GM19452 (cell line): ENCODE measurements around the gene FOXO6.

Experiments
- ATAC-seq: cut with Tn5 transposase; IDR thresholded peaks from one replicate; pipeline ENCODE4 v1.9.1; 2021; ENCODE audit not compliant: unreplicated experiment

Gene FOXO6

DNA sequence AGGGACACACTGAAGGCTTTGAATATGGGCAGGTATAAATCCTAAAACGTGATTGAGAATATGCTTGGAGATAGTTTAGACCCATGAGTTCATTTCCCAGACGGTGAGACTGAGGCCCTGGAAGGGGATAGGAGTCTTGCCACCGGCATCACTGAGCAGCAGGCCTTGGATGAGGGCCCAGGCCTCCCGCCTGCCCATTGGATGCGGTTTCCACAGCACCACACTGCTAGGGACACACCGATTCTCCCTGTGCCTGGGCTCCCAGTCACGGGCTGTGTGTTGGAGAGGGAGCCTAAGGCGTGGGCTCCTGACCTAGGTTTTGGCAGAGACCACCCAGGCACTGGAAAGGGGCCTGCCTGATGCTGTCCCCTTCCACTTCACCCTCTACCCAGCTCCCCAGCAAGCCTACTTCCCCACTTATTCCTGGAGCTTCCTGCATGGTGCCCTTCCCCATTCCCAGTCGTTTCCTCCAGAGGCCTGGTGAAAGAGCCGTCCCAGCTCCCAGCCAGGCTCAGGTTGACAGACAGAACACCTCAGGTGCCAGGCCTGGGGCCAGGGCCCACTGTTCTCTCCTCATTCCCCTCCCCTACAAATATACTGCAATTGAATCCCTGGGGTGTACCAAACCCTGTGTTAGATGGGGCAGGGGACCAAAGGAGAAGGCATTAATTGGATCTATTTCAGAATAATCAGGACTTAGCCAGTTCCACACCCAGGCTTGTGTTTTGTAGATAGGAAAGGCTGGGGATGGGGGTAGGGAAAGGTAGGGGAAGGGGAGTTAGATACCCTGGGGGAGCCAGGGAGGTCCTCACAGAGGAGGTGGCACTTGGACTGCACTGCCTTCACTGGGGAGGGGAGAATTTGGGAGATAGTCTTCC is 3.4 kb downstream of the FOXO6 start:
- ATAC-seq = no peak

DNA sequence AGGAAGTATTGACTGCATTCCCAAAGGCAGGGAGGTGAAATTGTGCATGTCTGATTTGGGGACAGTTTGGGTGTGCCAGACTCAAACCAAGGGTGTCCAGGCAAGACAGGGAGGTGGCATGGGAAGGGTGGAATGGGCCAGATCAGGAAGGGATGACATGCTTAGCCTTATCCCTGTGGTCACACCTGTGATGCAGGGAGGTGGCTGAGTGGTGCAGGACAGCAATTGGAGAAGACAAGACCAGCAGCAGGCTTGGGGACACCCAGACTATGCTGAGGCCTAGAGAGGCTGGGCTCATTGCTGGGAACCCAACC is 4.0 kb downstream of the FOXO6 start:
- no peak for ATAC-seq

DNA sequence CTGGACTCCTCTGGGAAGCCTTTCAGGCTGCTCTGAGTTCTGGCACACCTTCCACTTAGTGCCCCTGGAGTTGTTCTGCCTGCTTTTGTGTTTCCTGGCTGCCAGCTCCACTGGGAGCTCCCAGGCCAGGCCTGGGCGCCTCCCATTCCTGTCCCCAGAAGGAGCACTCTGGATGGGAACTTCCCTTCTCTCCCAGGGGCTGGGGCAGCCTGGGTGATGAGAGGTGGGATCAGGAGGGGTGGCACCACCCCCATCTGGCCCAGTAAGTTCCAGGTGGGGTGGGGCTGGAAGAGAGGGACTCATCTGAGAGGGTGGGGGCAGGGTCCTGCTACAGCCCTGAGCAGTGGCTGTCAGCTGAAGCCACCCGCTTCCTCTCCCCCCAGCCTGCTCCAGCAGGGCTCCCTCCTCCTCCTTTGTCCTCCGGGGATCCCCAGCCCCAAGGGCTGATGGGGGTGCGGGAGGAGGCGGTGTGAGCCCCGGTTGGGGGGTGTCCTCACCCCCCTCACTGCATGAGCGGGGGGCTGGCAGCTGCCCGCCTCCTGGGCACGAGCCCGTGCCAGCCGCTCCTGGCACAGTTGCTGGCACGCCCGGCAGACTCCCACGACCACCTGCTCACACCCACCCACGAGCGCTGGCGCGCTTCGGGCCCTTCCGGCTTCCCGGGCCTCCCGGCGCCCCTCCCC is 4.7 kb downstream of the FOXO6 start:
- ATAC-seq = no peak

DNA sequence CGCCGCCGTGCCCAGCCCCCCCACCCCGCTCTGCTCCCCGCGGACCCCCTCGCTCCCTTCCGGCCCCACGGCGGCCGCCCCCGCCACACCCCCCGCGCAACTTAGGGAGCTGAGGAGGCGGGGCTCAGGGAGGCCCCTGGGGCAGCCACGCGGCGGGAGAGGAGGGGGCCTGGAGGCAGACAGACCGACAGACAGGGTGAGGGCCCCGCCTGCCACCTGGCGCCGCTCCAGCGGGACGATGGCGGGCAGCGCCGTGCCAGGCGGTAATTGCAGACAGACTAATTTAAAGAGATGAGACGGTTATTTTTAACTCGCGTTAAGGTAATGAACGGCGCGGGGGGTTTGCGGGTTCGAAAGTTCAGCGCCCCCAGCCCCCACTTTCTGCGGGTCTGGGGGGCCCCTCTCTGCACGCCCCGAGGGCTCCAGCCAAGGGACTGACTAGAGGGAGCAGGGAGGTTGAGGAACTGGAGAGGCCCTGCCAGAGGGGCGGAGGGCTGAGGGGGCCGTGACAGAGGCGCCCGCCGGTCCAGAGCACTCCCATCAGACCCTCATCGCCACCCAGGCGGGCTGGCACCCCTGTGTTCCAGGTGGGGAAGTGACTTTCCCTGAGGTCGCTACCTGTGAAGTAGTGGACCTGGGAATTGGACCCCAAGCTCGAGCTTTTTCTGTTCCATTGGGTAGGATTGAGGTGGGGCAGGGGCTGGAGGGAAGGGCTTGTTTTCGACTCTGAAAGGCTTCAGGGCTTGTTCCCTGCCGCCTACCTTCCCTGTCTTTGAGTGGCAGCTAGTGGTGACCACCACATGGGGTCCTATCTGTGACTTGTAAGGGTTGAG is 5.4 kb downstream of the FOXO6 start:
- no peak for ATAC-seq

DNA sequence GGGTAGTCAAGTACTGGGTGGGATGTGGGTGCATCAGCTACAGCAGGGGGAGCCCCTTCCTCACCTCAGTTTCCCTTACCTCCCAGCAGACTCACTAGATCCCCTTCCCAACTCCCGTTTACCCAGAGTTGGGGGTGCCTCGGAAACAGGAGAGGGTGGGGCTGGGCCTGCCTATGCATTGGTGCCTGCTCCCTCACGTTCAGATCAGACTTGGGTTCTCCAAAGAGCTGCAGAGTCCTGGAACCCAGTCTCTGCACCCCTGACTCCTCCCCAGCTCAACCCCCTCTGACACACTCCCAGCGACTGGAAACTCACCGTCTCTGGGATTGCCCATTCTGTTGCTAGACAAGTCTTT is 6.0 kb downstream of the FOXO6 start:
- ATAC-seq = no peak

DNA sequence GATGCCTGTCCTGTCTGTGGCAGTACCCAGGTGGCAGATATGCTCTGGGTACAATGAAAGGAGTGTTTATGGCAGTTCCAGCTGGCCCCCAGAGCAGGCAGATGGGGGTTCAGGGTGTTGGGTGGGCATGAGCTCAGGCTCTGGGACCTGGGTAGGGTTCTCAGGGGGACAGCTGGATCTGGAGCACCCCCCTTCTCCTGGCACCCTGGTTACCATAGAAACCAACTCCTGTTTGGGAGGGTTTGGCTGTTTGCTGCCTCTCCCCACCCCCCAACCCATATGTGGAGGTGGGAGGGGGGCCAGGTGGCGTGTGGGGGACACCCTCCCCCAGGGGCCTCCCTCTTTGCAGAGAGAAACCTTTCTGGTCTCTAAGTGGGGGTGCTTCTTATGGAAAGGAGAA is 7.1 kb downstream of the FOXO6 start:
- ATAC-seq = no peak

DNA sequence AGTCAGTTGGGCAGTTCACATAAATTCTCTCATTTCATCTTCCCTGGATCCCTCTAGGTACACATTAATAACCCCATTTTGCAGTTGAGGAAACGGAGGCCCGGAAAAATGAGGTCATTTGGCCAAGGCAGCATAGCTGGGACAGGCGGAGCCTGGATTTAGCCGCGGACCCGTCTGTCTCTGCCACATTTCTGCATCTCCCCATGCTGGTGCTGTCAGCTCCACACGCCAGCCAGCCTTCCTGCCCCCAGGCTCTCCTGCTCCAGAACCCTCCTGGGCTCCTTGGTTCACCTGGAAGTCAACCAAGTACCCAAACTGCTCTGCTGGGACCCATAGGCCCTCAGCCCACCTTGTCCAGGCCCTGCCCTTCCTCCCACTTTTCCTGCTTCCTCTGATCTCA is 7.6 kb downstream of the FOXO6 start:
- ATAC-seq = no peak

DNA sequence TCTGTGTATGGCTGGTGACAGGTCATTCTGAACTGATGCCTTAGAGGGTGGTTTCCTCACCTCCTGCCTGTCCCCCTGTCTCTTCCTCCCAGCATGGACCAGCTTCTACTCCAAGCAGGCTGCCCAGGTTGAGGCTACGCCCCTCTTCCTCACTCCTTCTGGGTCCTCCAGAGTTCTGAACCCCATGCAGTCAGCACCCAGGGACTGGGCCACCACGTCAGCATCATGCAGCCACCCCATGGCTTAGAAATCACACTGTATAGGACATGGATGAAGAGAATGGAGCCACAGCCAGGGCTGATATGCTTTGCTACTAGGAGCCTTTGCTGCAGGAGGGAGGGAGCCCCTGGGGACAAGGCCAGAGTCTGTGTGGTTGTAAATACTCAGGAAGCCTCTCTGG is 8.3 kb downstream of the FOXO6 start:
- ATAC-seq = no peak

DNA sequence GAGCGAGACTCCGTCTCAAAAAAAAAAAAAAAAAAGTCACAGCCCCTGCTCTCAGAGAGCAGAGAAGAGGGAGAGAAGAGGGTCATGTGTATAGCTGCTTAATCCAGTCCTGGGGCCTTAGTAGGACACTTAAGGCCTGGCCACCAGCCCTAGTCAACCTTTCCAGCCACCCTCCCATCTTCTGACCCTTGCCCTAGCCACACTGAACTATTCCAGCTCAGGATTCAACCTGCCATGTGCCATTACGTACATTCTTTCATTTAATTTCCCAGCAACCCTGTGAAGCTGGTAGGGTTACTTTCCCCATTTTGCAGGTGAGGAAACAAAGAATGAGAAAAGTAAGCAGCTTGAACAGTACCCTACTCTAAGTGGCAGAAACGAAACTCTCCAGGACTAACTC is 9.0 kb downstream of the FOXO6 start:
- no peak for ATAC-seq

DNA sequence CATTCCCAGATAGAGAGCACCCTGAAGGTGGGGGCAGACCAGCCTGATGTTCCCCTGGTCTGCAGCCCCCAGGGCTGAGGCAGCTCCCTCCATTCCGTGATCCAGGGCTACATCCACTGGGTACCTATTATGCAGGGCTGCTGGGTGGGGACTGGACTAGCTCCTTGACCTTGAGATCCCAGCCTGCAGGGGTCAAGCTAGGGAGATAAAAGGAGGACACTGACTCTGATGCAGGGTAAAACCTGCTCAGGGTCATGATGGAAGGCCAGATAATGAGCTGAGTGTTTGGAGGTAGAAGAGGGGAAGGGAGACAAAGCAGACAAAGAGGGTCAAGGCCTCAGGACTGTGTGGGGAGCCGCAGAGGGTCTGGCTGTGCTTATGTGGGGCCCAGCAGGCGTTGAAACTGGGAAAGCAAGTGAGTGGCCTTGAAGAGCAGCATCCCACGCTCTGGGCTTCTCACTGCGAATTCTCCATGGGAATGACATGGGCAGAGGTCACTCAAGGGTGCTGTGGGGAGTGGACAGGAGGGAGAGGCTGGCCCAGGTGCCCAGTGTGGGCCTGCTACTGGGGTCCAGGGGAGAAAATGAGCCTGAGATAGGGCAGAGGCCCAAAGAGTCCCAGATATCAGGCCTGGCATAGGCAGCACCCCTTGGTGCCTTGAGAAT is 9.7 kb downstream of the FOXO6 start:
- ATAC-seq = no peak

DNA sequence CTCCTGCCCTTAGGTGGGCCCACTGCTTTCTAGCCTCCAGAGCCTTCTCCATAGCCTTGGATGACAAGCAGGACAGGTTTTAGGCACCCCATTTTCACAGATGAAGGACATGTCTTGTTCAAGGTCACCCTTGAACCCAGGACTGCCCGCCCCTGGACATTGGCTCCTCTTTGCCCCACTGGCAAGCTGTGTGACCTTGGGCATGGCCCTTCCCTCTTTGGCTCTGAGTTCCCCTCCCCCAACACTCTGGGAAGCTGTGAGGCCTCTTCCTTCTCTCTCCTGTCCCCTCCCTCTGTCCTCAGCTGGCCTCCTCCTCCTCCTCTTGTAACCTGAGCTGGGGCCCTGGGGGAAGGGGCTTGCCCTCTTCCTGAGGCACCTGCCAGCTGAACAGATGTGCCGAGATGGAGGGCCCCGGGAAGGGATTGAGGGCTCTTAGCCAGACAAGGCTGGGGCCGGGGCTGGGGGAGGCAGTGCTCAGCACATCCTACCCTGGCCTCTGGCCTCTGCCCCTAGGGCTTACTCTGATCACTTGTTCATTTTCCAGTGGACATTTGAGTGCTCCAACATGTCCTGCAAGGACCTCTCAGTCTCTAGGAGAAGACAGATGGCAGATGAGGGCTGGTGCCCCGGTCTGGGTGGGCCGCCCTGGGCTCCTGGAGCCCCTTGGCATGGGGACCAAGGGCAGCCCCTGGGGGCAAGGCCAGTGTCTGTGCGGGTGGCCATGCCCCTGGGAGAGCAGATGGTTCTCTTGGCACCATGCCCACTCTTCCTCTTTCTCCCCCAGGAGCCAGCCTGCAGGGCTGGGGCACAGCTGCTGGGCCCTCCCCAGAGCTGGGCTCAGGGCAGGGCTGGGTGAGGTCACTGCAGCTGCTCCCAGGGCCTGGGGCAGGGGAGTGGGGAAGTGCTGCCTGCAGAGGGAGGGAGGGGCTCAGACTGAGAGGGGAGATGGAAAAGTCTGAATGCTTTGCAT is 10.7 kb downstream of the FOXO6 start:
- no peak for ATAC-seq

DNA sequence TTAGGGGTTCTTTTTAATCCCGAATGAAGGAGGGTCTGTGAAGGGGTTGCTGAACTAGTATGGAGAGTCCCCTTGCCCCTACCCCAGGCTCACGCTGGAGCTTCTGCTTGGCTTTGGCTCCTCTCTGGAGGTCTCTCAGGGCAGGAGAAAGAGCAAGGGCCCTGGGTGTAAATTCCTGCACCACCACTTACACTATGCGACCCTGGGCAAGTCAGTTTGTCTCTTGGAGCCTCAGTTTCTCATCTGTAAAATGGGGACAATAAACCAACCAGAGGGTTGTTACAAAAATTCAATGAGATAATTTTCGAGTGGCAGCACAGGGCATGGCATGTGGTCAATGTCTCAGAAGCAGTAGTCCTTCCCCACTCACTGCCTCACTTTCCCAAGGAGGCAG is 11.4 kb downstream of the FOXO6 start:
- no peak for ATAC-seq

DNA sequence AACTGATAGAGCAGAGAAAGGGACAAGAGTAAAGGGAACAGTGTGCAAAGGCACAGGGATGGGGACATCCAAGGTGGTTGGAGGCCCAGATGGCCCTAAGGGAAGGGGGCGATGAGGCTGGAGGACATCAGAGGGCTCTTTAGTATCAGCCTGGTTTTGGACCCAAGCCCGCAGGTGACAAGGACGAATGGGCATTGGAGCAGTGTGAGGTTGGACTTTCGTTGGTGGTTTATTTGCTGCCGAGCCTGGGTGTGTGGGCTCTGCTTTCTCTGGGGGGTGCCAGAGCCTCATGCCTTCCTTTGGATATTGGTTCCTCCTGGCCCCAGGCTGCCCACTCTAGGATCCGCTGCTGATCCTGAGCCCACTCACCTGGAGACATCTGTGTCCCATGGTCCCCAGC is 12.1 kb downstream of the FOXO6 start:
- ATAC-seq = no peak

DNA sequence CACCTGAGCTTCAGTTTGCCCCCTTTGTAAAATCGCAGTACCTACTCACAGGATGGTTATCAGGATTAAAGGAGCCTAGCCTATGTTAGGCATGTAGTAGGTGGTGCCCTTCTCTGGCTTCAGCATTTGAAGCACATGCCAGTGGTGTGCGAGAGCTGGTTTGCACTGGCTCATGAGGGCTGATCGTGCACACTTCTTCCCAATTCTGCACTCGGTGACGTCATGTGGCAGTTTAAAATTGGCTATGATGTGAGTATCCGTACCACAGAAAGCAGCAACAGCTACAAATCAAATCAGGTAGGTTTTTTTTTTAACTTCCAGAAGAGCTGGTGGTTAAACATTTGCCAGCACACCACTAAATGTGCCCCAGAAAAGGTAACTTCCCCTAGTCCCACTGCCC is 13.5 kb downstream of the FOXO6 start:
- no peak for ATAC-seq

DNA sequence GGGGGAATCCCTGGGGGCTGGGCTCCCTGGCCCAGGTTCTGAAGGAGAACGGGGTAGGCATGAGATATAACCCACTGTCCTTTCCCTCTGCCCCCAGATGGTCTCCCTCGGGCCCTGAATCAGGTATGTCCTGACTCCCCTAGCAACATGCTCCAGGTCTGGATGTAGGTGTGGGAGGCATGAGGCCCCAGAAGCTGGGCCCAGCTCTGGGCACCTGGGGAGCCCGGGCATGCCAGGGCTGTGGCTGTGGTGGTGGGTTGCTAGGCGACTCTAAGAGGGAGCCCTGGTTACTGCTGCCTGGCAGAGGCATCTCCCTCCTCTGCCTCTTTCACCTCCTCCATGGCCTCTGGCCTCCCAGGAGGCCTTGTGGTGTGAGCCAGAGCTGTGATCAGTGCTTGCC is 16.2 kb downstream of the FOXO6 start:
- no peak for ATAC-seq

DNA sequence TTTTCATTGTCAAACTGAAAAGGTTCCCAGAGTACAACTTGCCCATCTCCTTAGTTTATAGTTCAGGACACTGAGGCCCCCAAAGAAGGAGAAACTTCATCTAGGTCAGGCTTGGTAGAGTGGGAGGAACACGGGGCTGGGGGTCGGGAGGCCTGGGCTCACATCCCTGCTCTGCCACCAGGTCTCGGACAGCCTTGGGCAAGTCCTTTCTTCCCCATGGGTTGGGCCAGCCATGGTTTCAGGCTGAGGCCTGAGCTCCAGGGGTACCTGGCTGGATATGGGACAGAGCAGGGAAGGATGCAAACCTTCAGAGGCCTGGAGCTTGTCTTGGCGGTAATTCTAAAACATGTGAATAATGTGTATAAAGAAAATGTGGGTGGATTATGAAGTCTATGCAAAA is 17.0 kb downstream of the FOXO6 start:
- no peak for ATAC-seq

DNA sequence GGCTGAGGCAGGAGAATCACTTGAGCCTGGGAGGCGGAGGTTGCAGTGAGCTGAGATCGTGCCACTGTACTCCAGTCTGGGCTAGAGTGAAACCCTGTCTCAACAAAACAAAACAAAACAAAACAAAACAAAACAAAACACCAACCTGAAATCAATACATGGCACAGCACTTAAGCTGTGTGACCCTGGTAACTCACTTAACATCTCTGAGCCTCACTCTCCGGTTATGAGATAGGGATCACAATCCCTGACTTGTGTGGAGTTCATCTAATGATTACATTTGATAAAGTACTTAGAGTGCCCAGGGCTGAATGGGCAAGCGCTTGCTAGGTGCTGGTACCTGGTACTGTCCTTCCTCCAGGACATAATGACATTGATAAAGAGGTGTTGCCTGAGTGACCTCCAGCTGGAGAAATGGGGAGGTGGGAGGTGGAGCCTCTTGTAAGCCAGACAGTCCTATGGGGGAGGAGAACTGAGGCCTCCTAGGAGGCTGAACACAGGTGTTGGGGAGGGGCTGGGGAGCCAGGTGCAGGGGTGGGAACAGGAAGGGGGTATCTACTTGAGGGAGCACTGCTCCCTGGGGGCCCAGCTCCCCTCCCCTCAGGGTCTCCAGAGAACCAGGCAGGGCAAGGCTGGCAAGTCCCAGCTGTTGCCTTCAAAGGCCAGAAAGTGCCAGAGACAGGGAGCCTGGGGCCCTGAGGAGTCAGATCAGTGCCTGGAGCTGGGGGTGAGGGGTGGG is 17.9 kb downstream of the FOXO6 start:
- no peak for ATAC-seq

DNA sequence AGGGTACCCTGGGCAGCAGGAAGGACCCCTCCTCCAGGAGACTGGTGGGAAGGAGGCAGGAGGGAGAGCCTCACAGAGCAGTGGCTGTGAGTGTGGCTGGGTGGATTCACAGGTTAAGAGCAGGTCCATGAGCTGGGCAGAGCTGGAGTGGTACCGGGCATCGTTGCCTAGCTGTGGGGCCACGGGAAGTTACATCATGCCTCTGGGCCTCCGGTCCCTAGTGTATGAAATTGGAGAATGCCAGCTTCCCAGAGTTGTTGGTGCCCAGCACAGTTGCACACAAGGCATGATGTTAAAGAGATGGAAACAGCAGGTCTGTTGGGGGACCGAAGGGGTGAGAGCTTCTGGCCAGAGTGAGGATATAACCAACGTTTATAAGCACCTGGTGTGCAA is 18.5 kb downstream of the FOXO6 start:
- ATAC-seq = no peak

DNA sequence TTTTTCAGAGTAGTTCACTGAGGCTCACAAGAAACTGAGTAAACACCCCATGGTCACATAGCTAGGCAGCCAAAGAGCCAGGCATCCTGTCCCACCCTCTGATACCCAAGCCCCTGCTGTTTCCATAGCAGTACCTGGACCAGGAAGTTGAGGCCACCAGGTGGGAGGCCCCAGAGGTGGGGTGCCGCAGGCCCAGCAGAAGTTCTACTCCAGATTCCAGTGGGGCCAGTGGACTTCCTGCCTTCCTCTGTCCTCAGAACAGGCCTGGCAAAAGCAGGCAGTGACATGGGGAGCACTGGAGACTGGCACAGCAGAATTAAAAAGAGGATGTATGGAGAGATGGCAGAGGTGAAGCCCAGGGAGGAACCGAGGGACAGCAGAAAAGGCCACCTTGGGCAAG is 19.0 kb downstream of the FOXO6 start:
- no peak for ATAC-seq
